GM12873 (cell line): ENCODE data around the gene FYB1.

Experiments used
- TF ChIP-seq, protein P1 (sequence below): IDR thresholded peaks from 2 replicates; pipeline ENCODE4 v1.5.1; 2012; ENCODE audit warnings: low read depth, mild to moderate bottlenecking, moderate library complexity, low read length, control low read depth; ENCODE audit not compliant: insufficient read depth; ENCODE audit errors: missing control alignments

Gene FYB1

DNA sequence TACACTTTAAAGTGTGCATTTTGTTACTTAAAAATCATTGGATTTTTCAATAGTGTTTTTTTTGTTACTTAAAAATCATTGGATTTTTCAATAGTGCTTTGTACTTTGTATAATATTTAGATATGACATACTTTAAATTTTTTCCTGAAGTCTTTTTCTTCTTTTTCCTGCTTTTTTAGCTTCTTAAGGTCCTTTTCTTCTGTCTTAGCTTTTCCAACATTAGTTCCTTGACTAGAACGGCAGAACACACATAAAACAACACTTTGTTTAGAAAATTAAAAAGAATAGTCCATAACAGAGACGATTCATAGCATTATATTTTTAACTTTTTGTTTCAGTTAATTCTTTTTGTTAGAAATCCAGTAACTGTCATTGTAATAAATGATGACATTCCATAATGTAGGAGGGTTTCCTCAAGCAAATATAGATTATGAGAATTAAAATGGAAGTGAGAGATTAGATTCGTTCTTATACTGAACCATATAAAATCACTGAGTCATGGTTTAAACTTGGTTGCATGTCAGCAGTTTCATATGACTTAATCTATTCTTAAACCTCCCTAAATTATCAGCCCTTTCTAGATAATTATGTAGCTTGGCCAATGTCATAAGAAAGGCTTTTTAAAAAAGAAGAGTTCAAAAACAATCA, 99.8 kb downstream of the FYB1 start:
- TF ChIP-seq, protein P1, sequence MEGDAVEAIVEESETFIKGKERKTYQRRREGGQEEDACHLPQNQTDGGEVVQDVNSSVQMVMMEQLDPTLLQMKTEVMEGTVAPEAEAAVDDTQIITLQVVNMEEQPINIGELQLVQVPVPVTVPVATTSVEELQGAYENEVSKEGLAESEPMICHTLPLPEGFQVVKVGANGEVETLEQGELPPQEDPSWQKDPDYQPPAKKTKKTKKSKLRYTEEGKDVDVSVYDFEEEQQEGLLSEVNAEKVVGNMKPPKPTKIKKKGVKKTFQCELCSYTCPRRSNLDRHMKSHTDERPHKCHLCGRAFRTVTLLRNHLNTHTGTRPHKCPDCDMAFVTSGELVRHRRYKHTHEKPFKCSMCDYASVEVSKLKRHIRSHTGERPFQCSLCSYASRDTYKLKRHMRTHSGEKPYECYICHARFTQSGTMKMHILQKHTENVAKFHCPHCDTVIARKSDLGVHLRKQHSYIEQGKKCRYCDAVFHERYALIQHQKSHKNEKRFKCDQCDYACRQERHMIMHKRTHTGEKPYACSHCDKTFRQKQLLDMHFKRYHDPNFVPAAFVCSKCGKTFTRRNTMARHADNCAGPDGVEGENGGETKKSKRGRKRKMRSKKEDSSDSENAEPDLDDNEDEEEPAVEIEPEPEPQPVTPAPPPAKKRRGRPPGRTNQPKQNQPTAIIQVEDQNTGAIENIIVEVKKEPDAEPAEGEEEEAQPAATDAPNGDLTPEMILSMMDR, result no peak

DNA sequence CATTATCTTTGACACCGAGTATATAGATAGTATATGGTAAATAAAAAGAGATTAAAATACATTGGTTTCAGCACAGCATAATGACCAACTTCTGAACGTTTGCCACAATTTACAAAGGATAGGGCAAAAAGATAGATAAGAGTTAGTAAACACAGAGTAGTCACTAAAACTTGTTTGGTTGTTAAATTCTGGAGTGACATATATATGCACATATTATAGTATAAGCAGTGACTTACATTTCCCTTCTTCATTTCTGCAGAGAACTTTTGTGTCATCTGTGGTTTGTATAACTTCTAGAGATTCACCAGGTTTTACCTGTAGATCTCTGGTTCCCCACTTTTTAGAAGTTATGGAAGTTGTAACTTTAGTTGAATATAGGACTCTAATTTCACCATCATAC, 100.7 kb downstream of the FYB1 start:
- TF ChIP-seq, protein P1, result no peak

DNA sequence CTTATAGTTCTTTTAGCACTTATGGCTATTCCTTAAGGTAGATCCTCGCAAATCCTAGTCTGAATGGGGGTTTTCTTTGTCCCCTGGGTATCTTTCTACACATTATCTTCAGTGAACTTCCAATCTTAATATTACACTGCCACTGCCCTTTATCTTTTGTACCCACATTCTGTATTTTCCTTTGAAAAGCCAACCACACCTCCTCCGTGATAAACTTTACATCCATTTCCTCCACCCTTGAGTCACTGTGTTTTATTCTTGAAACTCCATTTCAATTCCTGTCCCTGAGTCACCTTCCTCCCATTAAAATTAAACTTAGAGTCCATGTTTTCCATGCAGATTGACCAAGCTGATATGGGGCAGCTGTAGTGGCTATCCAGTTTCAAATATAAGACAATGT, 102.0 kb downstream of the FYB1 start:
- TF ChIP-seq, protein P1, result no peak

DNA sequence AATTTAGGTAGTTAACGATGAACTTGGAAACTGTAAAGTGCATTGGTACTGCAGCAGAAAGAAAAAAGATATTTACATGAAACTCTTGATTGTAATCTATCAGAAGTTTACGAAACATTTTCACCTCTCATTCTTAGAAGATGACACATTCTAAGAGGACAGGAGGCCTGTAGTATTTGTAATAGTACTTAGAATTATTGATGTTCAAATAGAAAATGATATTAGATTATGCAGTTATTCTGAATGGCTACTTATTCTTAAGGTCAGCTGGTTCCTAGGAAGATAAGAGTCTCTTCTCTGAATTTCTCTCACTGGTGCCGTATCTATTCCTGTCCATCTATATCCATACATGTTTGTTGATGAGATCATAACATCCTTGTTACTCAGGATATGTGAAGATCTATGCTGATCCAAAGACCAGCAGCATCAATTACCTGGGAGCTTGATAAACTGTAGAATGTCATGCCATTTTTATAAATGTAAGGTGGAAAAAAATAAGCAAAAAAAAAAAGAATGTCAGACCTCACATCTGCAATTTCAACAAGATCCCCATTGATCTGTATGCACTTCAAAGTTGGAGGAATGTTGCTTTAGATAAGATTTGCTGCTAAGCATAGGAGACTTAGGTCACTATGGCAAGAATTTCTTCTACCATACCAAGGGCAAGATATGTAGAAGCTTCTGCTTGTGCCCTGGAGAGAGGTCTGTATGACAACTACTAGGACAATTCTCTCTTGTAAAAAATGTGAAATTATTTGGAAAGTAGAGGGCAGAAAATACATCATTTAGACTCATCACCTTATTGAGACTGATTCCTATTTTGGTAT, 102.8 kb downstream of the FYB1 start:
- TF ChIP-seq, protein P1, result no peak

DNA sequence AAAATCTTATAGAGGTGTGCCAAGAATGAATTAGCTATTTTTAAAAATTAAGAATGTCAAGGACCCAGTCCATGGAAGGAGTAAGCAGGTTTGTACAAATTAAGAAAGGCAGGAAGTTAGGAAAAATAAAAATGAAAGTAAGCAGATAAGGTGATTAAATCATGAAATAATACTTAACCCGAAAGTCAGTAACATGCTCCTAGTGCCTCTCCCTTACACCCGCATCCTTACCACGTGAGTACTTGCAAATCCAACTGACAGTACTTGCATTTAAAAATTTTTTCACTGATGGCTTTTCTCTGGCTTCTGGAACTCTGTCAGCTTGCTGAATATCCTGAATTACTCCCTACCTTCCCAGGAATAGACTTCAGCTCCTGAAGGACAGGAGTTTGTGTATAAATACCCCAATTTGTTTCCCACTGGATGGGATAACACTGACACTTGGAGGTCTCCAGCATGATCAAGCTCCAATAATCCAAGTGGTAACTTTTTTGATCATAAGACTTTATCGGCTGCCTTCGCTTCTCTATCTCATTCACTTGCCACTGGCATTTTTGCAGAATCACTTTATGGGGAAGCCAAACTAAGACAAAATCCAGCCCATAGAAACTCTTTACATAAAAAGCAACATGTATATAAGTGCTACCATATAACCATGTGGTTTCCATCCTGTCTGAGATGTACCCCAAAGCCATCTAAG, 103.6 kb downstream of the FYB1 start:
- TF ChIP-seq, protein P1, result no peak

DNA sequence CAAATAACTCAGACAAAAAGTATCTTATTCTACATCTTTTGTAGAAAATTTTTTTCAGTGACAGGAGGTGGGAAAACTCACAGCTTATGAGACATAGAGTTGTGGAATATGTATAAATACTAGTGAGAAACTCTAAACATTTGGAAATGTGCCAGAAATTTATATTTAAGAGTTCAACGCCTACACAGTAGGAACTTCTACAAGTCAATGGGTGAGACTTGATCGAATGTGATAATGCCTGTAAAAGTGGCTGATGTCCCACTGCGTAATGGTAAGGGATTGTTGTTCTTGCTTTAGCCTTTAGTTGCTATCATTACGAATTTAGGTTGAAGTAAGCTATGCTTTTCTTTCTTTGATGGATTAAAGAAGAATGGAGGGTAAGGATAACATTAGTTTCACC, 105.2 kb downstream of the FYB1 start:
- TF ChIP-seq, protein P1, result no peak

DNA sequence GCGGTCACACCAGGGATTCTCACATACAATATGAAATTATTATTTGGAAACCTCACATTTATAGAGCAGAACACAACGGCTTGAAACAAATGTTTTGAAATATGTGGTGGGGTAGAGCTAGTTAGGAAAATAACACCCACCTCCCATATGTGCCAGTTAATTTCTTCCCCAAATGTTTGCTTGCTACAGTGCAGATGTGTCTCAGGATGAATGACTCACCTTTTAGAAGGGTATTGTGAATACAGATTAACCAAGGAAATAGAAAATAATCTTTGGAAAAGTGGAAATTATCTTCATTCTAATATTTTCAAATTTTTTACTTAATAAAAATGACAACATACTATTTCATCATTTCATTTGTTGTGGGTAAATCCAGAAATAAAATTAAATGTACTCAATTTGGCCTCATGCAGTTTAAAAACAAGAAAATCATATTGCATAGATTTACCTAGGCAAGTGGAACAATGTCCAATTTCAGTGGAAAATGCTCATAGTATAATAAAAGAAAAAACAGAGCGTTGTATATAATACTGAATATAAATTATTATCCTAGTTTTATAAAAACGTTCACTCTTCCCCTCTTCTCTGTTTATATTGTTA, 105.9 kb downstream of the FYB1 start:
- TF ChIP-seq, protein P1, result no peak
